Keratinocyte (primary cell): ENCODE data around the gene TPST2. TPM values are rescaled to one million over a fixed set of nuclear protein-coding genes. Genes with fewer than 3 reads are reported as not detected.

Source experiments
- DNase-seq: peaks from one replicate; pipeline ENCODE4 v3.0.0-alpha.2; 2011; ENCODE audit warnings: low read depth, missing footprints, low spot score
- FAIRE-seq: peaks from 2 replicates; lab custom pipeline; 2011; peaks lifted over from hg19 to GRCh38; lab: Jason Lieb, UNC
- H2AFZ ChIP-seq: 2 replicates; pipeline ENCODE4 v1.6.0; 2012; ENCODE audit warnings: low read length, control low read depth, inconsistent platforms; ENCODE audit not compliant: control insufficient read depth
- H3K27ac ChIP-seq: 2 replicates; pipeline ENCODE4 v1.5.1; 2011; ENCODE audit warnings: low read length; ENCODE audit not compliant: control insufficient read depth, insufficient read depth
- H3K27me3 ChIP-seq: 3 replicates; pipeline ENCODE4 v1.6.0; 2011; ENCODE audit warnings: low read length; ENCODE audit not compliant: control insufficient read depth, insufficient read depth; ENCODE audit errors: extremely low read depth
- H3K36me3 ChIP-seq, 2 experiments: 2 replicates in 1 of 2; 3 replicates in 1 of 2; pipeline ENCODE4 v1.5.1; 2011; ENCODE audit warnings: low read length in 2 of 2, mild to moderate bottlenecking in 1 of 2; ENCODE audit not compliant: control insufficient read depth in 2 of 2, insufficient read depth in 2 of 2; ENCODE audit errors: extremely low read depth in 1 of 2
- H3K4me1 ChIP-seq: 3 replicates; pipeline ENCODE4 v1.5.1; 2011; ENCODE audit warnings: low read length; ENCODE audit not compliant: control insufficient read depth, insufficient read depth; ENCODE audit errors: extremely low read depth
- H3K4me2 ChIP-seq: 3 replicates; pipeline ENCODE4 v1.6.0; 2011; ENCODE audit warnings: low read depth, low read length; ENCODE audit not compliant: control insufficient read depth, insufficient read depth; ENCODE audit errors: extremely low read depth
- H3K4me3 ChIP-seq, 3 experiments: fragments of 200-600 bp in 1 of 3; sonication (generic) in 1 of 3; 2 replicates in 2 of 3; 3 replicates in 1 of 3; pipeline ENCODE4 v1.5.1; 2011 to 2016; ENCODE audit warnings: low read length in 3 of 3, mild to moderate bottlenecking in 3 of 3, control low read depth in 2 of 3, inconsistent platforms in 1 of 3, low read depth in 1 of 3, mixed read lengths in 1 of 3, mixed run types in 1 of 3, moderate library complexity in 1 of 3; ENCODE audit not compliant: control insufficient read depth in 2 of 3, insufficient read depth in 2 of 3; ENCODE audit errors: extremely low read depth in 1 of 3
- H3K79me2 ChIP-seq: 2 replicates; pipeline ENCODE4 v1.6.0; 2012; ENCODE audit warnings: low read length; ENCODE audit not compliant: control insufficient read depth, insufficient read depth
- H3K9ac ChIP-seq: 3 replicates; pipeline ENCODE4 v1.6.0; 2011; ENCODE audit warnings: low read length; ENCODE audit not compliant: control insufficient read depth, insufficient read depth; ENCODE audit errors: extremely low read depth
- H3K9me1 ChIP-seq: 3 replicates; pipeline ENCODE4 v1.6.0; 2011; ENCODE audit warnings: low read length; ENCODE audit not compliant: control insufficient read depth, insufficient read depth; ENCODE audit errors: extremely low read depth
- H3K9me3 ChIP-seq: 2 replicates; pipeline ENCODE4 v1.5.1; 2012; ENCODE audit warnings: low read depth, low read length; ENCODE audit not compliant: control insufficient read depth
- H4K20me1 ChIP-seq: 3 replicates; pipeline ENCODE4 v1.6.0; 2011; ENCODE audit warnings: low read length; ENCODE audit not compliant: control insufficient read depth, insufficient read depth; ENCODE audit errors: extremely low read depth
- CTCF ChIP-seq, 3 experiments: IDR thresholded peaks in 1 of 3; conservative IDR thresholded peaks in 1 of 3; optimal IDR thresholded peaks in 1 of 3; 2 replicates in 2 of 3; 3 replicates in 1 of 3; pipeline versions ENCODE3 to v1.5.1; 2011; ENCODE audit warnings: low read length in 3 of 3, mild to moderate bottlenecking in 3 of 3, moderate library complexity in 2 of 3, control low read depth in 1 of 3, inconsistent platforms in 1 of 3; ENCODE audit not compliant: insufficient read depth in 2 of 3; ENCODE audit errors: extremely low read depth in 1 of 3
- EZH2 ChIP-seq: IDR thresholded peaks from one replicate; pipeline ENCODE4 v1.6.1; 2012; ENCODE audit warnings: inconsistent platforms, mild to moderate bottlenecking, low read length, moderate library complexity
- dilution Hi-C: fragments of 300-500 bp; cut with MboI; formaldehyde crosslinking; loops from one replicate; pipeline ENCODE4 v1.7.0; 2020; ENCODE audit warnings: low sequenced_read_pairs; ENCODE audit not compliant: extremely low pct_ligation_motif_present
- polyA plus RNA-seq, 5 experiments: library from polyadenylated mRNA; depleted of rRNA in 3 of 5; stranded (reverse) in 3 of 5; stranded (forward) in 1 of 5; unstranded in 1 of 5; fragments of >200 nt; gene quantifications; 1 replicate in 1 of 5; 2 replicates in 3 of 5; 3 replicates in 1 of 5; pipeline versions ENCODE4 v1.2.1 to v1.2.3, GENCODE V29; 2011 to 2012; ENCODE audit warnings: missing spikeins in 2 of 5, low read depth in 1 of 5, low replicate concordance in 1 of 5

TPST2 gene
- polyA plus RNA-seq, 1 donor (not counting 4 experiments of a cell fraction or from before 2014, with no cell fraction given), result 22.4 TPM

GRCh38 chr22:26508148-26508547 lies 81.8 kb downstream of the TPST2 start:
- H4K20me1 ChIP-seq, result no peaks in the 10 kb centered on the region
- no peaks in the 10 kb centered on the region for H3K9me3 ChIP-seq
- no peak overlapping the region for H3K27ac ChIP-seq
- H2AFZ ChIP-seq, result no peak overlapping the region
- no peak overlapping the region for H3K4me3 ChIP-seq
- H3K9ac ChIP-seq, result no peak overlapping the region
- no peaks in the 10 kb centered on the region for H3K27me3 ChIP-seq
- H3K9me1 ChIP-seq, result no peaks in the 10 kb centered on the region
- dilution Hi-C loops, result no loop called here
- no peak for DNase-seq
- H3K4me1 ChIP-seq, result peaks cover 13% of the 10 kb centered on the region
- TF ChIP-seq CTCF (optimal IDR thresholded peaks at IDR 0.05 in 1 of 3, IDR thresholded peaks at IDR 0.05 in 1 of 3, conservative IDR thresholded peaks at IDR 0.05 in 1 of 3; ENCODE audit: extremely low read depth in 1 of 3, insufficient read depth in 2 of 3, low read length in 3 of 3), result no peak
- TF ChIP-seq EZH2, result no peak
- peaks cover 29 to 31% of the 10 kb centered on the region in 2 experiments for H3K36me3 ChIP-seq
- no peak for FAIRE-seq
- peaks cover 23% of the 10 kb centered on the region for H3K79me2 ChIP-seq
- no peak overlapping the region for H3K4me2 ChIP-seq

GRCh38 chr22:26503758-26504157 lies 86.2 kb downstream of the TPST2 start:
- dilution Hi-C loops, result no loop called here

More at GRCh38 chr22:26503758-26504157, 86.2 kb downstream of the TPST2 start:
- Histone ChIP-seq H3K9me1 (no peaks in the 10 kb centered on the region), H2AFZ (no peak overlapping the region), H3K9ac (no peak overlapping the region), H3K27ac (no peak overlapping the region), H3K9me3 (no peaks in the 10 kb centered on the region), H3K4me3 (no peak overlapping the region), H3K36me3 (peaks cover 40 to 48% of the 10 kb centered on the region in 2 experiments), H3K4me2 (no peak overlapping the region), H3K79me2 (no peaks in the 10 kb centered on the region), H4K20me1 (no peaks in the 10 kb centered on the region), H3K4me1 (no peaks in the 10 kb centered on the region), H3K27me3 (no peaks in the 10 kb centered on the region)
- no peak for DNase-seq
- TF ChIP-seq EZH2 (no peak), CTCF (optimal IDR thresholded peaks at IDR 0.05 in 1 of 3, IDR thresholded peaks at IDR 0.05 in 1 of 3, conservative IDR thresholded peaks at IDR 0.05 in 1 of 3; ENCODE audit: extremely low read depth in 1 of 3, insufficient read depth in 2 of 3, low read length in 3 of 3) (no peak)
- no peak for FAIRE-seq
